ENCODE data around the gene ZNF614. TPM values are rescaled to one million over a fixed set of nuclear protein-coding genes. Genes with fewer than 3 reads are reported as not detected.
"Not testable (repeated sequence)": the region's sequence is repeated elsewhere in the genome, so short reads cannot be mapped to it uniquely, and the experiment has no call there.

ZNF614 gene
- 10 to 100 TPM in 4 of 10 donors, 1 to 10 TPM in 6; 7.4 to 10.9 (median 9.4) TPM for polyA plus RNA-seq (ENCODE audit: insufficient read length in 10 of 10)
- long read RNA-seq, donor 1, full-length matches to known transcripts = 4 of 4 reads
- long read RNA-seq, donor 1, partial matches to known transcripts = 0 of 4 reads
- long read RNA-seq, donor 1, other reads (novel, unspliced or antisense) = 0 of 4 reads
- long read RNA-seq, donor 2, full-length matches to known transcripts = 1 of 1 reads
- long read RNA-seq, donor 2, partial matches to known transcripts = 0 of 1 reads
- long read RNA-seq, donor 2, other reads (novel, unspliced or antisense) = 0 of 1 reads
- long read RNA-seq, donor 3 = 0 reads
- long read RNA-seq, donor 4, full-length matches to known transcripts = 3 of 3 reads
- long read RNA-seq, donor 4, partial matches to known transcripts = 0 of 3 reads
- long read RNA-seq, donor 4, other reads (novel, unspliced or antisense) = 0 of 3 reads
- long read RNA-seq, donor 5, full-length matches to known transcripts = 3 of 3 reads
- long read RNA-seq, donor 5, partial matches to known transcripts = 0 of 3 reads
- long read RNA-seq, donor 5, other reads (novel, unspliced or antisense) = 0 of 3 reads
- long read RNA-seq, donor 6, full-length matches to known transcripts = 3 of 3 reads
- long read RNA-seq, donor 6, partial matches to known transcripts = 0 of 3 reads
- long read RNA-seq, donor 6, other reads (novel, unspliced or antisense) = 0 of 3 reads
- long read RNA-seq, donor 7, full-length matches to known transcripts = 4 of 4 reads
- long read RNA-seq, donor 7, partial matches to known transcripts = 0 of 4 reads
- long read RNA-seq, donor 7, other reads (novel, unspliced or antisense) = 0 of 4 reads
- long read RNA-seq, donor 8, full-length matches to known transcripts = 2 of 2 reads
- long read RNA-seq, donor 8, partial matches to known transcripts = 0 of 2 reads
- long read RNA-seq, donor 8, other reads (novel, unspliced or antisense) = 0 of 2 reads
- long read RNA-seq, donor 9 = 0 reads

GRCh38 chr19:52028027-52028779 lies at the start of gene ZNF614:
TSS of gene ZNF614 (minus strand) at chr19:52028379. CDS start at chr19:52025745, 2,634 bp downstream.
- peak; percentile 89 to 98 (median 93) for DNase-seq

DNA sequence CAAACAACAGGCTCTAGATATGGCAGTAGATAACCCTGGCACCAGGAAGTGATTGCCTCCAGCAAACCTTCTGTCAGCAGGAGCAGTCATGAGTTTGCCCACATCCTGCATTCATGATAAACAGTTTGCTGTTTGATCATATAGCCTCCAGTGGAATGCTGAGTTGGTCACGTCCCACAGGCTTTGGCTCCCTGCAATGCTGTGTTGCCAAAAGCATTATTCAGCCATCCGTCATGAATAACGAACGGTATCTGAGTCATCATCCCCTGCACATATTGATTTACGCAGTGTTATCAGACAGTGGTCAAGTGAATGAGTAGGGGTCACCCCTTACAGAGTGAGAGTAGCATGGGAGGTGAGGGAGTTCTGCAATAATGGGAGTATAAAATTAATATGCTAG lies 42.3 kb upstream of the ZNF614 start:
- DNase-seq = no peak

GRCh38 chr19:52069653-52070052 lies 41.5 kb upstream of the ZNF614 start:
- no peak for DNase-seq

DNA sequence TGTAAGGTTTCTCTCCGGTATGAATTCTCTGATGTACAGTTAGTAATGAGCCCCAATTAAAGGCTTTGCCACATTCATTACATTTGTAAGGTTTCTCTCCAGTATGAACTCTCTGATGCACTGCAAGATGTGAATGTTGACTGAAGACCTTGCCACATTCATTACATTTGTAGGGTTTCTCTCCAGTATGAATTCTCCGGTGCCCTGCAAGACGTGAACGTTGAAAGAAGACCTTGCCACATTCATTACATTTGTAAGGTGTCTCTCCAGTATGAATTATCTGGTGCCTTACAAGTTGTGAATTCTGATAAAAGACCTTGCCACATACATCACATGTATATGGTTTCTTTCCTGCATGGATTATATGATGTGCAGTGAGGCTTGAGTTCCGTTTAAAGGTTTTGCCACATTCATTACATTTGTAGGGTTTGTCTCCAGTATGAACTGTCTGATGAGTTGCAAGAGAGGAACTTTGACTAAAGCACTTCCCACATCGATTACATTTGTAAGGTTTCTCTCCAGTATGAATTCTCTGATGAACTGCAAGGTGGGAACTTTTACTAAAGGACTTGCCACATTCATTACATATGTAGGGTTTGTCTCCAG lies 38.2 kb upstream of the ZNF614 start:
- no peak for DNase-seq

DNA sequence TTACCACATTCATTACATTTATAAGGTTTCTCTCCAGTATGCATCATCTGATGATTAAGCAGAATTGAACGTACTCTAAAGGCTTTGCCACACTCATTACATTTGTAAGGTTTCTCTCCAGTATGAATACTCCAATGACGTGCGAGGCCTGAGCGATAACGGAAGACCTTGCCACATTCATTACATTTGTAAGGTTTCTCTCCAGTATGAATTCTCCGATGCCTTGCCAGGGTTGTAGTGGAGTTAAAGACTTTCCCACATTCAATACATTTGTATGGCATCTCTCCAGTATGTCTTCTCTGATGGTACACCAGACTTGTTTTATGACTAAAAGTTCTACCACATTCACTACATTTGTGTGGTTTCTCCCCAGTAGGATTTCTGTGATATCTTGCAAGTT lies 37.2 kb upstream of the ZNF614 start:
- DNase-seq = no peak

DNA sequence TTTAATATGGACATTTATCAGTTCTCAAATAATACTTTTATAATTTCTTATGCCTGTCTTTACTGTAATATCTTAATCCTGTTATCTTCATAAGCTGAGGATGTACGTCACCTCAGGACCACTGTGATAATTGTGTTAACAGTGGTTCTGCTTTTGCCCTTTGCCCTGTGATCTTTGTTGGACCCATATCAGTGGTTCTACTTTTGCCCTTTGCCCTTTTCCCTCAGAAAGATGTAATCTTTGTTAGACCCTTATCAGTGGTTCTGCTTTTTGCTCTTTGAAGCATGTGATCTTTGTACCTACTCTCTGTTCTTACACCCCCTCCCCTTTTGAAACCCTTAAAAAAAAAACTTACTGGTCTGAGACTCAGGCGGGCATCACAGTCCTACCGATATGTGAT lies 28.3 kb upstream of the ZNF614 start:
- DNase-seq = not testable (repeated sequence)

DNA sequence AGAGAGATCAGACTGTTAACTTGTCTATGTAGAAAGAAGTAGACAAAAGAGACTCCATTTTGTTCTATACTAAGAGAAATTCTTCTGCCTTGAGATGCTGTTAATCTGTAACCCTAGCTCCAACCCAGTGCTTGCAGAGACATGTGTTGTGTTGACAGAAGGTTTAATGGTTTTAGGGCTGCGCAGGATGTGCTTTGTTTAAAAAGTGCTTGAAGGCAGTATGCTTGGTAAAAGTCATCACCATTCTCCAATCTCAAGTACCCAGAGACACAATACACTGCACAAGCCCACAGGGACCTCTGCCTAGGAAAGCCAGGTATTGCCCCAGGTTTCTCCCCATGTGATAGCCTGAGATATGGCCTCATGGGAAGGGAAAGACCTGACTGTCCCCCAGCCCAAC lies 23.6 kb upstream of the ZNF614 start:
- not testable (repeated sequence) for DNase-seq

DNA sequence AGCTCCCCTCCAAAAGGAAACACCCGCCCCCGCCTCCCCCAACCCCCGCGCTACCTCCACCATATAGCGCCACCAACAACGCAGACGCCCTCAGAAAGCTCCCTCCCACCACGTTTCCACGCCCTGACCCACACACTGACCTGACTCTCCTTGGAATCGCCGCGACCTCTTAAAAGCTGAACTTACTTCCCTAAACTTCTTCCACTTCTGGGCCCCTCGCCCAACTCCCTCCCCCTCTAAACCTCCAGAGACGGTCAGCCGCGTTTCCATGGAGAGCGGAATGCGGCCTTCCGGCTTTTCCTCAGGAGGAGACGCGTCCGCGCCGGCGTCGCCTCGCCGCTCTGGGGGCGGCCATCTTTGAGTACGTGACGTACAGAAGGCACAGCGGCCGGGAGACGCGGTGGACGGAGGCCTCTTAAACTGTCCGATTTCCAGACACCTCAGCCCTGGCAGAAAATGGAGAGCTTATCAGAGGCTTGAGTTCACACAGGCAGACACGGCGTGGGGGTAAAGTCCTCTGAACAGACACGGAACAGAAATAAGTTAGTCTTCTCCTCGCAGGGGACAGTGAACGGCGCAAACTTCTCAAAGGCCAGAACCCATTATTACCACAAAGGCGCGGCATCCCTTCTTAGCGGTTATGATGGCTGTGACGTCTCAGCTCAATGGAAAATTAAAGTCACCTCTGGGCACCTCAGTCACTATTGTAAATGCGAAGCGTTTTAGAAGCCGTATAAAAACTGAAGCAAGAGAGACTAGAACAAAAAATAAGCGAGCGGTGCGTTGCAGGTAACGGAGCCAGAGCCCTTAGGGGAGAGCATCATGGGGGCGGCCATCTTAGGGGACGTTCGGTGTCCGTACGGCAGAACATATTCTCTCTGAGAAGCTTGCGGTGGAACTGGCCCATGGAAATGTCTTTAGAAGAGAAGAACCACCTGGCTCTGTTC lies 20.6 kb upstream of the ZNF614 start, which contains the start of gene ZNF432:
TSS of gene ZNF432 (minus strand) at position 284 of the 947 bp plus-strand sequence. CDS start 1,970 bp downstream, outside the sequence.
- peak; percentile 95 to 99 (median 98) for DNase-seq

GRCh38 chr19:52039169-52039568 lies 11.0 kb upstream of the ZNF614 start:
- DNase-seq = no peak

DNA sequence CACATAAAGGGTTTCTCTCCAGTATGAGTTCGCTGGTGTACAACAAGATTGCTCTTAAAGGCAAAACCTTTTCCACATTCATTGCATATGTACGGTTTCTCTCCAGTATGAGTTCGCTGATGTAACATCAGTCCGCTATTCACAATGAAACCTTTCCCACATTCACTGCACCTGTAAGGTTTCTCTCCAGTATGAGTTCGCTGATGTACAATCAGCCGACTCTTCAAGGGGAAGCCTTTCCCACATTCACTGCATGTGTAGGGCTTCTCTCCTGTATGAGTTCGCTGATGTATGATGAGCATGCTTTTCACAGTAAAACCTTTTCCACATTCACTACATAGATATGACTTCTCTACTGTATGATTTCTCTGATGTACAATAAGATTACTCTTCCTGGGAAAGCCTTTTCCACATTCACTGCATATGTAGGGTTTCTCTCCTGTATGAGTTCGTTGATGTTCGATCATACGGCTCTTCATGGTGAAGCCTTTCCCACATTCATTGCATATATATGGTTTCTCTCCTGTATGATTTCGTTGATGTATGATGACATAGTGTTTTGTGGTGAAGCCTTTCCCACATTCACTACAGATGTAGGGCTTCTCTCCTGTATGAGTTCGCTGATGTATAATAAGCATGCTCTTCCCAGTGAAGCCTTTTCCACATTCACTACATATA lies 6.0 kb upstream of the ZNF614 start:
- no peak for DNase-seq

DNA sequence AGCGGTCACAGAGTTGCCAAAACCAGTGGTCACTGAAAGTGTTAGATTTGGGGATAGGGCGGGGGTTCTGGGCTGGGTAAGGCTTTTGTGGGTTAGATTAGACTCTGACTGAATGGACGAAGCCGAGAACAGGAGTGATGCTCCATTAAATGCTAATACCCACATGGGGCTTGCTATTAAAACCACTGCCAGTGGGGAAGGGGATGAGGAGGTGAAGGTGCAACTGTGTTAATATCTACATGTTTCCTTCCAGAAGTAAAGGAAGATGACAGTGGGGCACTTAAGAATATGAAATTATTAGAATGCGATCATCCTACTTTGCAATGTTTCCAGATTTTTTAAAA lies 573 bp upstream of the ZNF614 start:
- DNase-seq = no peak

GRCh38 chr19:52026255-52026990 lies 1.8 kb downstream of the ZNF614 start:
- not testable (repeated sequence) for DNase-seq

- DNase-seq = not testable (repeated sequence)
Observed at GRCh38 chr19:52024478-52024877, 3.7 kb downstream of the ZNF614 start.

DNA sequence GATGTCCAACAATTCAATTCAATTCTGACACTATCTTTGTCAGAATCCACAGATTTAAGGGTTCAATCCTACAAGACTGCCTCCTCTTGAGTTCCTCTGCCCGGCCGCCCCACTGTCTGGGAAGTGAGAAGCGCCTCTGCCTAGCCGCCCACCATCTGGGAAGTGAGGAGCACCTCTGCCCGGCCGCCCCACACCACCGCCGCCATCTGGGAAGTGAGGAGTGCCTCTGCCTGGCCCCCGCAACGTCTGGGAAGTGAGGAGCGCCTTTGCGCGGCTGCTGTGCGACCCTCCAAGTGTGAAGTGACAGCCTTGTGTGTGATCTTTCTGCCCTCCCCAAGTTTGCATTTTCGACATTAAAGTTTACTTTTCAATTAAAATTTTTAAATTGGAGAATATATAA lies 6.0 kb downstream of the ZNF614 start:
- no peak for DNase-seq

GRCh38 chr19:52020506-52020905 lies 7.7 kb downstream of the ZNF614 start:
- no peak for DNase-seq

- DNase-seq = no peak
Observed at GRCh38 chr19:52010674-52011073, 17.5 kb downstream of the ZNF614 start.

- peak; percentile 92 to 98 (median 96) for DNase-seq
Observed at GRCh38 chr19:52007806-52008557, 20.2 kb downstream of the ZNF614 start, which contains the start of gene ZNF615. TSS of gene ZNF615 (minus strand) at chr19:52008211. CDS start at chr19:52003711, 4,500 bp downstream.

DNA sequence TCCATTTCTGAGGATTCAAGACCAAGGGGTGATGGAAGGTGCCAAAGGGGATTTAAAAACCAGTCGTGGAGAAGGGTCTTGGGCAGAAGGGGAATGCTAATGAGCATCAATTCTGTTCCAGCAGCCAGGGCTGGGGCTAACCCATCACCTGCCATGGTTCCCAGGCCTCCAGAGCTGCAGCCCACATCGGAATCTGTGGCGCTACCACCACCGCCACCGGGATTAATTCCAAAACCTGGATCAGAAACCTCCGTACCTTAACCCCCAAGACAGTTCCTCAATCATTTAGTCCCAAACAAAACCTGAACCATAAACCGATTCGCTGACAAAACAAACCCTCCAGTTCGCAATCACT lies 20.8 kb downstream of the ZNF614 start:
- DNase-seq = peak in 1 of 3 donors; percentile 11
